Measurements from ENCODE around the gene SPACA4. TPM values are rescaled to one million over a fixed set of nuclear protein-coding genes. Genes with fewer than 3 reads are reported as not detected.

The SPACA4 gene
- total and polyA plus RNA-seq, 10 donors: not detected

DNA sequence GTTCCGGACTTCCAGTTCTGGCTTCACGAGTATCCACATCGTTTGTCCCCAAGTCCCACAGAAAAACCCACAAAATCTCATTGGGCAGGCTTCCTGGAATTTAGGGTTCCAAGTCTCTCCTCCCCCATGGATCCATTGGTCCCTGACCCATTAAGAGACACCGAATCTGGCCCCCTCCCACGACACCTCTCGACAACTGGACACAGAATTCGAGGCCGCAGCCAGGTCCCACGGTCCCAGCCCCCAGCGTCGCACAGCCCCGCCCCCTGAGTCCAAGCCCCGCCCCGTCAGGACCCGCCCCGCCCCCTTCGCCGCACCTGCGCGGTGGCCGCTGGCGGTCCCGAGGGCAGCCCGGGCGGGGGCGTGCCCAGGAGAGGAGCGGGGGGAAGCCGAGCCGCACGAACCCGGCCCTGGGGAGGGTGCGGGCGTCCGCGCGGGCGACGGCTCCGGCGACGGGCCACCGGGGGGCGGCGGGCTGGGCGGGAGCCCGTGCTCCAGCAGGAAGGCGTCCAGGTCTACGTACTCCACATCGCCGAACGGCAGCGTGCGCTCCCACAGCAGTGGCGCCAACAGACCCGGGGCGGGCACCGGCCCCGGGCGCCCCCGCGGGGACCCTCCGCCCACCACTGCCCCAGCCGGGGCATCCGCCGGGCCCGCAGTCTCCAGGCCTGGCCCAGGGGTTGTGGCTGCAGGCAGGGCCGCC, 28.9 kb downstream of the SPACA4 start:
- intact Hi-C loops (cut with DNase I; ENCODE audit: low total_unique reads): no loop called here
- WGBS, 5 donors: 1 to 5% (median 1%) methylated on average over 12 to 67 of the region's 67 CpGs
- H3K9me3 ChIP-seq: no peaks in the 10 kb centered on the region
- TF ChIP-seq POLR2A (IDR thresholded peaks at IDR 0.05): peak in 1 of 3 donors; percentile 5
- peak; percentile 64 to 86 (median 84) for TF ChIP-seq POLR2AphosphoS5 (IDR thresholded peaks at IDR 0.05)
- peak in 1 of 11 experiments; percentile 15 for TF ChIP-seq CTCF (IDR thresholded peaks at IDR 0.05 in 8 of 11, conservative IDR thresholded peaks at IDR 0.05 in 3 of 11)
- peak overlapping the region; percentile 92 to 98 (median 95) for H3K27ac ChIP-seq
- DNase-seq: peak; percentile 95
- H3K36me3 ChIP-seq: peaks cover 0 to 31% (median 20%) of the 10 kb centered on the region in 6 donors
- H3K4me3 ChIP-seq: peak overlapping the region; percentile 57 to 98 (median 77)
- no peaks in the 10 kb centered on the region for H3K27me3 ChIP-seq (replicated peaks in 1 of 7)
- H3K4me1 ChIP-seq: peaks cover 40 to 92% (median 72%) of the 10 kb centered on the region in 6 donors

GRCh38 chr19:48635966-48636858, 29.7 kb downstream of the SPACA4 start:
- H3K36me3 ChIP-seq: peaks cover 0 to 23% (median 16%) of the 10 kb centered on the region in 6 donors
- TF ChIP-seq CTCF (IDR thresholded peaks at IDR 0.05 in 8 of 11, conservative IDR thresholded peaks at IDR 0.05 in 3 of 11) (no peak), POLR2AphosphoS5 (IDR thresholded peaks at IDR 0.05) (no peak), POLR2A (IDR thresholded peaks at IDR 0.05) (no peak)
- intact Hi-C loops (cut with DNase I; ENCODE audit: low total_unique reads): no loop called here
- no peaks in the 10 kb centered on the region for H3K27me3 ChIP-seq (replicated peaks in 1 of 7)
- peak overlapping the region; percentile 57 to 98 (median 77) for H3K4me3 ChIP-seq
- peak; percentile 91 for DNase-seq
- H3K4me1 ChIP-seq: peaks cover 34 to 84% (median 64%) of the 10 kb centered on the region in 6 donors
- no peaks in the 10 kb centered on the region for H3K9me3 ChIP-seq
- 1 to 2% (median 1%) methylated on average over 30 to 35 of the region's 35 CpGs for WGBS, 5 donors
- H3K27ac ChIP-seq: peak overlapping the region; percentile 92 to 98 (median 95)

- WGBS, 5 donors: 0 to 1% (median 0%) methylated on average over 21 to 40 of the region's 40 CpGs
- H3K27me3 ChIP-seq (replicated peaks in 1 of 7): no peaks in the 10 kb centered on the region
- peak within 1 kb of the TSS; percentile 92 to 98 (median 95) for H3K27ac ChIP-seq
- H3K4me3 ChIP-seq: peak within 1 kb of the TSS; percentile 57 to 98 (median 77)
- H3K9me3 ChIP-seq: no peaks in the 10 kb centered on the region
- peak; percentile 93 for DNase-seq
- peaks cover 34 to 76% (median 56%) of the 10 kb centered on the region in 6 donors for H3K4me1 ChIP-seq
- intact Hi-C loops (cut with DNase I; ENCODE audit: low total_unique reads): no loop called here
- TF ChIP-seq POLR2A (IDR thresholded peaks at IDR 0.05) (peak in 1 of 3 donors; percentile 13), CTCF (IDR thresholded peaks at IDR 0.05 in 8 of 11, conservative IDR thresholded peaks at IDR 0.05 in 3 of 11) (peak in 4 of 11 experiments; percentile 12 to 38 (median 22)), POLR2AphosphoS5 (IDR thresholded peaks at IDR 0.05) (peak in 1 of 3 donors; percentile 77)
- peaks cover 0 to 16% (median 10%) of the 10 kb centered on the region in 6 donors for H3K36me3 ChIP-seq
Observed at GRCh38 chr19:48636859-48637448, 30.4 kb downstream of the SPACA4 start, which contains the start of gene DBP. TSS of gene DBP (minus strand) at chr19:48637379. CDS start at chr19:48636994, 385 bp downstream.

Measured in spleen (tissue), 11 donors.